NCI-H748 (cell line): ENCODE results near the gene CACNA1C.
A peak's percentile ranks its signal among the peaks of the same experiment; 100 is the strongest.

Source experiments
- DNase-seq: peaks from one replicate; lab custom pipeline; 2025; ENCODE audit not compliant: unreplicated experiment; lab: John Stamatoyannopoulos, UW

Gene CACNA1C

GRCh38 chr12:2382370-2383155 is 329.8 kb downstream of the CACNA1C start:
- DNase-seq = no peak

DNA sequence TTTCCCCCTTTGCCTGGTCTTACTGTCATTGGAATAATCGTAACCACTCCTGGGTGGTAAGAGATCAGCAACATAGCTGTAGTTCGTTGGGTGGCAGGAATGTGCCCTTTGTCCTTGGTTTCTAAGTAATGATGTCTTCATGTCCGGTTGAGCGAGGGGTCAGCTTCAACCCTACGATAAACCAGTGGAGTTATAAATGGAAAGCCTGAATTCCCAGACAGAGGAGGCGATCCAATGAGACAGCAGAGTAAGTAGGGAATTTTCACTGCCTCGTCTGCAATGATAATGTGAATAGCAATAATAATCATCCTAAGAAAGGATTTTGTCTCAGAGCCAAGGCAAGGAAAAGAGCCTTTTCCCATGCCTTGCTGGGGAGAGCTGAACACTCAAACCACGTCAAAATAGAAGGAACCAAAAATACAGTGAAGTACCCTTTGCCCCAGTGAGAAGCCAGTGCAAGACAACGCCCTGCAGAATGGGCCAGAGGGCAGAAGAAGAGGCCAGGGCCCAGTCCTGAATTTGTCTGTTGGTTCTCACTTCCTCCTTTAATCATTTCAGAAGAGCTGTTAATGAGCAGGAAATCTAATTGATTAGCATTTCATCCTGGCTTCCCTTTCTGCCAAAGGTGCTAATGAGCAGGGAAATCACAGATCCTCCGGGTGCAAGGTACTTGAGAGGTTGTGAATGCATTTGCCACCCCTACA is 330.7 kb downstream of the CACNA1C start:
- no peak for DNase-seq

DNA sequence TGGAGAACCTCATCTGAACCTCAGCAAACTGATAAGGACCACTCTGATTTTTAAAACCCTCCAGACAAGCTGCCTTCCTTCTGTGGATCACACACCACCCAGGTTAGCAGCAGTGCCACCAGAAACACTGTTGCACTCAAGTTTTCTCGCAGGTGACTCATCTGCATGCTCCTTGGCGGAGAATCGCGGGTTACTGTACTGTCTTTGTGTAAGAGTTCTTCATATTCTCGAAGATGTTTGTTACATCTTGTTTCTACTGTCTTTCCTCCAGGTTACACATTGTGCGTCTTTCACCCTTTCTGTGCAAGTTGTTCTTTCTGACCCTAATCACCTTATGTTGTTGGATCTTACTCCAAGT is 331.2 kb downstream of the CACNA1C start:
- no peak for DNase-seq

GRCh38 chr12:2384533-2385351 is 332.0 kb downstream of the CACNA1C start:
- no peak for DNase-seq

GRCh38 chr12:2385529-2385928 is 332.7 kb downstream of the CACNA1C start:
- DNase-seq = no peak

GRCh38 chr12:2386566-2386965 is 333.8 kb downstream of the CACNA1C start:
- DNase-seq = peak; percentile 60

GRCh38 chr12:2387103-2387834 is 334.5 kb downstream of the CACNA1C start:
- no peak for DNase-seq

DNA sequence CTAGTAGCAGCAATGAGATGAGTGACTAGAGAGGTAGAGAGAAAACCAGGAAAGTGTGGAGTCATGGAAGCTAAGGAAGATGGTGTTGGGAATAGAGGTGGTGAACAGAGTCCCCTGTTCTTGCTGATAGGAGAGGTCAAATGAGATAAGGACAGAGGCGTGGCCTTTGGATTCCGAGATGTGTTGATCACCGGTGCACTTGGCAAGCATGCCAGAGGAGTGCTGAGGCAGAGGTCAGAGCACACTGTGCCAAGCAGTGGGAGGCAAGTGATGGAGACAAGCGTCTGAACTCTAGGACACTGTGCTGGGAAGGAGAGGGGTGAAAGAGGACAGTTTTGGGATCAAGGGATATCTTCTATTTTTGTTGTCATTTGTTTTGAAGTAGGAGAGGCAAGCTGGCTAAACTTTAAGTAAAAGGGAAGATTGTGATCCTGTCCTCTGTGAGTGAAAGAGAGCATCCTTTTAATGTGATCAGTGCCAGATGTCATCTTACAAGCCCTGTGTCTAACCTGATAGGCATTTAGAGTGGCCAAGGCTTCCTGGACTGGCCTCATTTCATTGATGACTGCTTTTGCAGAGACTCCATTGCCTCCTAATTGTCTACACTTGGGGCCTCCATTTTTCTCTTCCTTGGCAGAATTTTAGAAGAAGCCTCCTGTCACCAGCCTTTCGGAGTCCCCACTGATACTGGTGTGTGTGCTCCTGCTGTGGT is 336.4 kb downstream of the CACNA1C start:
- DNase-seq = no peak

- no peak for DNase-seq
Measured at GRCh38 chr12:2390133-2390532, 337.3 kb downstream of the CACNA1C start.

DNA sequence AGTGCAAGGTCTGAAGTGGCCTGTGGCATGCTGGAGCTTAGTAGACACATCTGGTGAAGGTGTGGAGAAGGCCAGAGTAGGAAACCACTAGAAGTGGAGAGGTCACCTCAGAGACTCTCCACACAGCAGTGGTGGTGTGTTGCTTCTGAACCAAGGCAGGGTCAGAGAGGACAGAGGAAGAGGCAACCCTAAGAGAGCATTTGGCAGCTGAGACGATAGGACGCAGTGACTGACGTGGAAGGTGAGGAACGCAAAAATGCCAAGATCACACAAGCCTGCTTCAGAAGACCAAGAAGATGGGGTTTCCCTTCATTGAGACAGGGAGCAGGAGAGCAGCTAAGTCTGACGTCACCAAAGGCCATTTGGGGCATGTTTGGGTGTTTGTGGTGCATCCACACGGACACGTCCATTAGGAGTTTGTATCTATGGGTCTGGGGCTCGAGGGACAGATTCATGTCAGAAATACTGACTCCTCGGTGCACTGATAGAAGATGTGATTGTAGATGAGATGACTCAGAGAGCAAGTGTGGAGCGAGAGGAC is 338.1 kb downstream of the CACNA1C start:
- DNase-seq = no peak

DNA sequence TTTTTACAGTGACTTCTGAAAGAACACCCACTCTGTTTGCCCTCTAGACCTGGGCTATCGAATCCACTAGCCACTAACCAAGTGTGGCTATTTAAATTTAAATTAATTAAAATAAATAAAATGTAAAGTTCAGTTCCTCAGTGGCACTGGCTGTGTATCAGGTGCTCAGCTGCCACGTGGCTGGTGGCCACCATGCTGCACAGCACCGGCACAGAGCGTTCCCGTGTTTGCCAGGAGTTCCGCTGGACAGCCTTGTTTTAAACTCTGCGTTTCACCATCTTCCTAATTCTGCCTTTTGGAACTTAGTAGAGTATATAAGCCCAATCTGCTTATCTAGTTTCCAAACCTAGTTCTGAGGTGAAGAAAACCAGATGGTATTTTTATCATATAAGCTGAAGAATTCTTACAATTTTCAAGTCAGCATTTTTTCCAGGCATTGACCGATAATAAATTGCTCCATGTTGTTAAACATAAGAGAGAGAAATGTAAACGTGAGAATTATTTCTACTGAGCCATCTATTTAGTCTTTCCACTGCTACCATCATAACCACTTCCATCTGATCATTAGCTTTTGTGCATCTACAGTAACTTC is 339.0 kb downstream of the CACNA1C start:
- DNase-seq = no peak

DNA sequence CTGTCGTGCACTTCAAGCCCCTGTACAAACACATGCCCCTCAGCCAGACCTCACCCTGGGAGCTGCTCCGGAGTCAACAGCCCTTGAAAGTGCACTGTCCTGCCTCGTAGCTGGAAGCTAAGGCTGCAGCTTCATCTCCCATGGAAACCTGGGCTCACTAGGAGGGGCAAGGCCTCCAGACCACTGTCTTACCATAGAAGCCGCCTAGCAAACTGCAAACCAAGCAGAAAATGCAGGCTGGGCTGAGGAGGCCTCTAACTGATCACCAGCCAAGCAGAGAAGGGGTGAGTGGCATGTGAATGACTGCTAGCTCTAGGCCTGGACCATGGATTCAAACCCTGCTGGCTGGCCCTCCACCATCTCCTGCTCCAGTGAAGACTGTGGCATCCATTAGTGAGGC is 340.2 kb downstream of the CACNA1C start:
- no peak for DNase-seq

DNA sequence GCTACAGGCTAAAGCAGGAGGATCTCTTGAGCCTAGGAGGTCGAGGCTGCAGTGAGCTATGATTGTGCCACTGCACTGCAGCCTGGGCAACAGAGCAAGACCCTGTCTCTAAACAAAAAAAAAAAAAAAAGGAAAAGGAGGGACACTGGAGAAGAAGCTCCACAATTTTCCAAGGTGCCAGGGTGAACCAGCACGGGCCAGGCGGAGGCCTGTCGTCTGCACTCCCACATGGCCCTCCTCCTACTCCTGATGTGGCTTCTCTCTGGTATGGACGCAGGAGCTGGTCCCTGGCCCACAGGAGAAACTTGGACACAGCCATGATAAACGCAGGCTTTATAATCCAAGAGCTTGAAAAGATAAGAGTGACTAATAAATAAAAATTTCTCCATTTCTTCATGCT is 341.2 kb downstream of the CACNA1C start:
- no peak for DNase-seq

- peak; percentile 35 for DNase-seq
Measured at GRCh38 chr12:2395354-2395977, 342.7 kb downstream of the CACNA1C start.

DNA sequence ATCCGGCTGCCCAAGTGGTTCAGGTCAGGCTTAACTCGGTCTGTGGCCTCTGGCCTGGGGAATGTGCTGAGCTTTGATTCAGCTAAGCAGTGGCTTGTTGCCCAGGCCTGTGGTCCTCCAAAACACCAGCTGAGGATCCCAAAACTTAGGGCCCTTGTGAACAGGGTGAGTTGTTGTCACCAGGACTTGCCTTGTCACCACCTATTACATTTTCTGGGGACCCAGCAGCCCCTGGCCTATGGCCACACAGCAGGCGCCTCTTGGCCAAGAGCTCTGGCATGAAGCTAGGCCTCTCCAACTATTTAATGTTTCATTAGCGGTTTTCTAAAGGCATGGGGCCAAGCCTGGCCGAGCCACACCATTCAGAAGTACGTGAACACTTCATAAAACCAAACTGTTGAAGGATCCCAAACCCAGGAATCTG is 343.7 kb downstream of the CACNA1C start:
- DNase-seq = no peak

DNA sequence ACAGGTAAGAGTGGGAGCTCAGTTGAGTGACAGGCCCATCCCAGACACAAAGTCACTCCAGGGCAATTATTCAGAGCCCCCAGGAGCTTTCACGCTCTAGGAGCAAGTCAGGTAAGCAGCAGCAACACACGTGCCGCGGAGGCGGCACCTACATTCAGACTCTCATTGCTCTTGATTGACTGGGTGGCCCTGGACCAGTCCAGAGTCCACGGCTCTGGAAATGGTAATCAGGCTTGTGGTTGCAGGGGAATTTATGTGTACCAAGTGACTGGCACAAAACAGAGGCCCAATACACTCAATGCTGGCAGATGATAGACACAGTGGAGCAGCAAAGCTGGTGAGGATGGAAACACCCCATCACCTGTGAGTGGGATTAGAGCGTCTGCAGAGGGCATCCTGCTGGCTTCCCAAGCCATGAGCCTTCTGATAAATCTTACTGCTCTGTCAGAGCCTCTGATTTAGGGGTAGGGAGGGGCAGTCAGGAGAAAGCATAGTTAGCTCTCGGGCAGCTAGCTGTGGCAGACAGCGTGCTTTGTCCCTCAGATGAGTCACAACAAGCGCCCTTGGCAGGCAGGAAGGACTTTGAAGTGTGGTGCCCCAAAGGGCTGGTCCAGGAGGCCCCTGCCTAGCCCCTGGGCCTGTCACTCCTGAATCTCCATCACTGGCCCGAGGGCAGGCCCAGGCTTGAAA is 344.7 kb downstream of the CACNA1C start:
- DNase-seq = no peak

GRCh38 chr12:2401040-2401439 is 348.3 kb downstream of the CACNA1C start:
- no peak for DNase-seq

- DNase-seq = peak; percentile 64
Measured at GRCh38 chr12:2402073-2402579, 349.3 kb downstream of the CACNA1C start.
